BE2C (cell line): ENCODE results near the gene TRPM2.

Experiments
- DNase-seq: peaks from one replicate; pipeline ENCODE4 v3.0.0-alpha.2; 2020
- H3K27me3 ChIP-seq: fragments of 250-450 bp; sonication (Bioruptor Pico); 2 replicates; pipeline ENCODE4 v1.5.1; 2020; ENCODE audit warnings: mild to moderate bottlenecking
- H3K36me3 ChIP-seq: fragments of 250-450 bp; sonication (Bioruptor Pico); 2 replicates; pipeline ENCODE4 v1.5.1; 2020; ENCODE audit warnings: mild to moderate bottlenecking
- H3K4me1 ChIP-seq: fragments of 250-450 bp; sonication (Bioruptor Pico); 2 replicates; pipeline ENCODE4 v1.5.1; 2020
- H3K4me3 ChIP-seq: 2 replicates; pipeline ENCODE4 v1.5.1; 2011; ENCODE audit warnings: low read depth, low read length
- H3K9me3 ChIP-seq: fragments of 250-450 bp; sonication (Bioruptor Pico); 2 replicates; pipeline ENCODE4 v1.5.1; 2020
- TF ChIP-seq, protein P1 (sequence below): IDR thresholded peaks from 2 replicates; pipeline ENCODE4 v1.5.1; 2012; ENCODE audit warnings: mild to moderate bottlenecking, low read depth, low read length

The TRPM2 gene

DNA sequence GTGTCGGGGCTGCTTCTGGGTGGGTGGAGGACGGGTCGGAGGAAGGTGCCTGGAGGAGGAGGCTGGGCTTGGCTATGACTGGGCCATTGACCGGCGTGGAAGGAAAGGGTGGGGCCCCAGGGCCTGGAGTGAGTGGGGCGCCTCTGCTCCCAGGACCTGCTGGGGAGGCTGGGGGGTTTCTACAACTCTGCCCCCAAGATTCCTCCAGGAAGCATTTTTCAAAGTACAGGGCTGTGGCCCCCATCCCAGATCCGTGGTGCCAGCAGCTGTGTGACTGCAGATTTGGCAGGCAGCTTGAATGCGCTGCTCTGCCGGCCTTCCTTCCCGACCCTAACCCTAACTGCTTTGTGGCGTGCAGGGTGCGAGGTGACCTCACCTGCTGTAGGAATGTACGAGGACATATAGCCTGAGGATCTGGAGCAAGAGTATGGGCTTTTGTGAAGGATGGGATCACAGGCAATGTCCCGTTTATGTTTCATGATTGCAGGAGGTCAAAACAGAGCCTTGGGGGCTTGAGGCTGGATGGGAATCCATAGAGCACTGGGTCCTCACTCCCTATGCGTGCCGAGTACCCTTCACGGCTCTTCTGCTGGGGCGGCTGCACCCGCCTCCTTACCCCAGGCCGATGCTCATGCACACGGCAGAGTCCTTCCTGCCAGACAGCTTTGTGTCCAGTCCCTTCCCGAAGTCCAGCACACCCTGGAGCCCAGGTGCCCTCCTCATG is 24.7 kb downstream of the TRPM2 start:
- Histone ChIP-seq H3K27me3 (peaks cover 10% of the 10 kb centered on the region), H3K4me3 (no peak overlapping the region), H3K4me1 (no peaks in the 10 kb centered on the region), H3K9me3 (no peaks in the 10 kb centered on the region; the same call in 1 of the 2 replicates), H3K36me3 (no peaks in the 10 kb centered on the region)
- TF ChIP-seq, protein P1, sequence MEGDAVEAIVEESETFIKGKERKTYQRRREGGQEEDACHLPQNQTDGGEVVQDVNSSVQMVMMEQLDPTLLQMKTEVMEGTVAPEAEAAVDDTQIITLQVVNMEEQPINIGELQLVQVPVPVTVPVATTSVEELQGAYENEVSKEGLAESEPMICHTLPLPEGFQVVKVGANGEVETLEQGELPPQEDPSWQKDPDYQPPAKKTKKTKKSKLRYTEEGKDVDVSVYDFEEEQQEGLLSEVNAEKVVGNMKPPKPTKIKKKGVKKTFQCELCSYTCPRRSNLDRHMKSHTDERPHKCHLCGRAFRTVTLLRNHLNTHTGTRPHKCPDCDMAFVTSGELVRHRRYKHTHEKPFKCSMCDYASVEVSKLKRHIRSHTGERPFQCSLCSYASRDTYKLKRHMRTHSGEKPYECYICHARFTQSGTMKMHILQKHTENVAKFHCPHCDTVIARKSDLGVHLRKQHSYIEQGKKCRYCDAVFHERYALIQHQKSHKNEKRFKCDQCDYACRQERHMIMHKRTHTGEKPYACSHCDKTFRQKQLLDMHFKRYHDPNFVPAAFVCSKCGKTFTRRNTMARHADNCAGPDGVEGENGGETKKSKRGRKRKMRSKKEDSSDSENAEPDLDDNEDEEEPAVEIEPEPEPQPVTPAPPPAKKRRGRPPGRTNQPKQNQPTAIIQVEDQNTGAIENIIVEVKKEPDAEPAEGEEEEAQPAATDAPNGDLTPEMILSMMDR: no peak
- no peak for DNase-seq

DNA sequence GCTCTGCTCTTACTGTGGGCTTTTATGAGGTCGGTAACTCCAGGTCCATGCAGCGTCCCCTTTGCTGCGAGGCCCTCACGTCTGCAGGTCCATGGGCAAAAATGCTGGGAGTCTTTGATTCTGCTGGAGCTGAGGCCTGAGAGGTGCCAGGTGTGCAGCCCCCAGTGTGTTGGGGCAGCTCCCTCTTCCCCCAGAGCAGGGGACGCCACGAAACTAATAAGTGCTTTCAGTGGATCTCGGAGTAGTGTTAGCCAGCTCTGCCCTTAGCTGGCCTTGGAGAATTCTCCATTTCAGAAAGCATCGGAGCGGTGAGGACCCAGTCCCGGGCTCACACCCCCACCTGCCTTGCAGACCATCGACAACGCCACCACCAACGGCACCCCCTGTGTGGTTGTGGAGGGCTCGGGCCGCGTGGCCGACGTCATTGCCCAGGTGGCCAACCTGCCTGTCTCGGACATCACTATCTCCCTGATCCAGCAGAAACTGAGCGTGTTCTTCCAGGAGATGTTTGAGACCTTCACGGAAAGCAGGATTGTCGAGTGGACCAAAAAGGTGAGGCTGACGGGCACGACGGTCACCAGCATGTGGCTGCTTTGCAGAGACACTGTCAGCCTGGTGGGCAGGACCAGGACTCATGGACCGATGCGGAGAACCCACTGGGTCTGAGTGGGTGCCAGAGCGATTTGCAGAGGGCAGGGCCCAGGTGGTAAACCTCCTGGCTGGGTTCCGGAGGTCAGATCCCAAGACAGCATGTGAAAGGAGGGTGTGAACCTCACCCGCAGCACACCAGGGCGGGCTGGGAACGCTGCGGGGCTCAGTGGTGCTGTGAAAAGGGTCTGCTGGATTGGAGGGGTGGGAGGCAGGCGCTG is 25.5 kb downstream of the TRPM2 start:
- no peak for DNase-seq
- H3K4me3 ChIP-seq: no peak overlapping the region
- H3K27me3 ChIP-seq: peaks cover 3% of the 10 kb centered on the region
- H3K36me3 ChIP-seq: no peaks in the 10 kb centered on the region
- no peaks in the 10 kb centered on the region; the same call in 1 of the 2 replicates for H3K9me3 ChIP-seq
- TF ChIP-seq, protein P1: no peak
- H3K4me1 ChIP-seq: no peaks in the 10 kb centered on the region

DNA sequence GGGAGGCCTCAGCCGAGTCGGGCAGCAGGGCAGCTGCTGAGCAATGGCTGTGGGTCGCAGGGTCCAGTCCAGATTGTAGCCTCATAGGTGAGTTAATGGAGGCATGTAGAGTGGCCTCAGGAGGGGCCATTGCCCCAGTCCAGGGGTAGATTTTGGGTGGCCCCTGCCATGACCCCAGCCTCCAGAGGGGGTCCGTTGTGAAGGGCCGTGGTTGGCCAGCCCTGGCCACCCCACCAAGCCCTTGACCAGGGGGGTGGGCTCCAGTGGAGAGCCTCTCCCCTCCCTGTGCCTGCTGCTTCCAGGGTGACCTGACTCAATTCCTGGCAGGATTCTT is 26.1 kb downstream of the TRPM2 start:
- Histone ChIP-seq H3K9me3 (no peaks in the 10 kb centered on the region; the same call in 1 of the 2 replicates), H3K4me3 (no peak overlapping the region), H3K36me3 (no peaks in the 10 kb centered on the region), H3K27me3 (peaks cover 2% of the 10 kb centered on the region), H3K4me1 (no peaks in the 10 kb centered on the region)
- TF ChIP-seq, protein P1: no peak
- no peak for DNase-seq

DNA sequence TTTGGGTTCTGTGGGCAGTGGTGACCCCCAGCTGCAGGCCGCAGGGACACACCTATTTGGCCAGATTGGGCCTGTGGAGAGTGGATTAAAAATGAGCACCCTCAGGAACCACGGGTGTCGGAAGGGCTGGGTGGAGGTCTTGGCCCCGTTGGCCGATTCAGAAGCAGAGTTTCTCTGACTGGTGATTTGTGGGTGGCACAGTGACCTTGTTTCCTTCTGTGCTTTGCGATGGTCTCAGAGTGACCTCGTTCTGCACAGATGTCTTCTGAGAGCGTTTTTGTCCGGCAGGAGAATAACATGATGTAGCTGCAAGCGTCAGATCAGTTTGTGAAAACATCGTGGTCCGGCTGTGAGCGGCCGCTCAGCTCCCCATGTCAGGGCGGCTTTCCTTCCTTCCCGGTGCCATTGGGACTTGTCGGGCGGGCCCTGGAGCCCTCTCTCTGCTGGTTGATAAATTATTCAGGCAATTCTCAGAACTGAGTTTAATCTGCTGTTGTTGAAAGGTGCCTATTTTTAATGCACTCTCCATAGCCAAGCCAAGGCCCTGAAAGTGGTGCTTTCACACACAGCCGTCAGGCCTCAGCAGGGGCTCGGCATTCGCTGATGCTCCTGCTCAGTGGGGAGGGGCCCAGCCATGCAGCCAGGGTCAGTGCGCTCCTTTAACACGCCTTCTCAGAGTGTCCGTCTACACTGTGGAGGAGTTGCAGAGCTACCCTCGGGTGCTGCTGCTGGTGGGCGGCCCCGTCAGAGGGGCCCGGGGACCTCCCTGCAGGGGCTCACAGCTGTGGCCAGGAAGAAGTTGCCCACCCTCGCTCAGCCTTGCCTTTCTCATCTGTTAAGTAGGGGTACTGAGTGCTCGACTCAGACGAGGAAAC is 26.8 kb downstream of the TRPM2 start:
- no peak overlapping the region for H3K4me3 ChIP-seq
- H3K9me3 ChIP-seq: no peaks in the 10 kb centered on the region
- no peaks in the 10 kb centered on the region for H3K36me3 ChIP-seq
- peaks cover 2% of the 10 kb centered on the region for H3K27me3 ChIP-seq
- H3K4me1 ChIP-seq: no peaks in the 10 kb centered on the region
- TF ChIP-seq, protein P1: no peak
- DNase-seq: no peak

DNA sequence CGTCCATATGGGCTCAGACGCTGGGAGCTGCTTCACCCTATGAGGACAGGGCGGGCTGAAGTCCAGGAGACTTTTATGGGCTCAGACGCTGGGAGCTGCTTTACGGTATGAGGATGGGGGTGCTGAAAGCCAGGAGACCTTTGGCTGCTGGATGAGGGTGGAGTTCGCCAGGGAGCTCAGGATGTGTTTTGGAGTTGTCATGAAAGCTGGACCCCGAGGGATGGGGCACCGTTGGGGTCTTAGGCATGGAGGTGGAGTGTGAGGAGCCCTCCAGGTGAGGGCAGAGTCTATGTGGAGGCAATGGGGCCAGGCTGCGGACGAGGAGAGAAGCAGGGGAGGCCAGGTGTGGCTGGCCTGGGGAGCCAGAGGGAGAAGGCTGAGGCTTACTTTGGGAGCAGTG is 27.5 kb downstream of the TRPM2 start:
- no peaks in the 10 kb centered on the region for H3K36me3 ChIP-seq
- H3K4me3 ChIP-seq: no peak overlapping the region

More for the DNA sequence above, 27.5 kb downstream of the TRPM2 start:
- H3K9me3 ChIP-seq: no peaks in the 10 kb centered on the region
- TF ChIP-seq, protein P1: no peak
- no peaks in the 10 kb centered on the region for H3K4me1 ChIP-seq
- DNase-seq: no peak
- H3K27me3 ChIP-seq: no peaks in the 10 kb centered on the region; the same call in 1 of the 2 replicates
